Kidney (tissue), 14 donors: ENCODE measurements around the gene CEP112. TPM values are rescaled to one million over a fixed set of nuclear protein-coding genes. Genes with fewer than 3 reads are reported as not detected.

Source experiments
- DNase-seq, 5 donors: peaks; one replicate each; pipeline ENCODE4 v3.0.0-alpha.2; 2013 to 2020
- FAIRE-seq: peaks from 2 replicates; lab custom pipeline; 2012; peaks lifted over from hg19 to GRCh38; lab: Jason Lieb, UNC
- H3K27ac ChIP-seq, 2 donors: one replicate each; pipeline ENCODE4 v1.7.0; 2013; ENCODE audit warnings: low read depth in 2 of 2, low read length in 2 of 2, inconsistent platforms in 1 of 2
- H3K27me3 ChIP-seq: one replicate; pipeline ENCODE4 v1.7.1; 2013; ENCODE audit warnings: low read length, inconsistent platforms; ENCODE audit not compliant: control insufficient read depth, insufficient read depth
- H3K36me3 ChIP-seq, 3 donors: one replicate each; pipeline versions ENCODE4 v1.7.0 to v1.7.1; 2013; ENCODE audit warnings: low read length in 3 of 3, control low read depth in 1 of 3, inconsistent platforms in 1 of 3; ENCODE audit not compliant: insufficient read depth in 3 of 3, control insufficient read depth in 2 of 3
- H3K4me1 ChIP-seq, 3 donors: one replicate each; pipeline versions ENCODE4 v1.7.0 to v1.7.1; 2013; ENCODE audit warnings: low read length in 3 of 3, inconsistent platforms in 1 of 3, low read depth in 1 of 3; ENCODE audit not compliant: control insufficient read depth in 2 of 3, insufficient read depth in 2 of 3
- H3K4me3 ChIP-seq, 3 donors: one replicate each; pipeline versions ENCODE4 v1.7.0 to v1.8.1; 2013; ENCODE audit warnings: low read length in 3 of 3, control low read depth in 1 of 3, inconsistent platforms in 1 of 3
- H3K9ac ChIP-seq, 3 donors: one replicate each; pipeline versions ENCODE4 v1.7.0 to v1.7.1; 2013; ENCODE audit warnings: low read length in 3 of 3, control low read depth in 1 of 3, inconsistent platforms in 1 of 3
- H3K9me3 ChIP-seq, 3 donors: one replicate each; pipeline versions ENCODE4 v1.7.0 to v1.7.1; 2013; ENCODE audit warnings: low read length in 3 of 3, control low read depth in 1 of 3, inconsistent platforms in 1 of 3; ENCODE audit not compliant: control insufficient read depth in 2 of 3, insufficient read depth in 1 of 3
- CTCF ChIP-seq: IDR thresholded peaks from 3 replicates; pipeline ENCODE4 v1.5.1; 2012; ENCODE audit warnings: mild to moderate bottlenecking, moderate library complexity, borderline replicate concordance; ENCODE audit not compliant: insufficient read depth; ENCODE audit errors: extremely low read depth
- intact Hi-C: fragments of 100-400 bp; cut with DNase I; formaldehyde crosslinking; loops from one replicate; pipeline ENCODE4 v1.11.1; 2022
- polyA plus RNA-seq: library from polyadenylated mRNA; stranded (reverse); fragments of 350-450 nt; fragmentation: Illumina TruSeq; extraction: RNeasy Lipid Tissue Mini Kit (QIAGEN cat#74804); gene quantifications from one replicate; pipeline ENCODE4 v1.2.3, GENCODE V29; 2014; ENCODE audit warnings: low read depth, low replicate concordance; ENCODE audit not compliant: insufficient read depth
- total RNA-seq: library from RNA; stranded (reverse); fragmentation: NEBNext Ultra II Directional; extraction: Animal tissue kit (Norgen Biotek cat#: 25700); gene quantifications from one replicate; pipeline ENCODE4 v1.2.1, GENCODE V29; 2021
- donor health status: control.
- donor health status: control.
- donor health status: control.
- donor health status: control.
- donor health status: control.
- donor health status: DM: yes; HTN: yes; CAD: no.
- donor health status: Normal renal cell carcinoma (clear cell type).

The CEP112 gene
- total and polyA plus RNA-seq, 2 donors from 2014 or later, result 17.0 to 27.4 TPM

- H3K36me3 ChIP-seq, result no peaks in the 10 kb centered on the region
- FAIRE-seq, result no peak
- no peak for DNase-seq
- H3K27ac ChIP-seq, result no peak overlapping the region
- H3K27me3 ChIP-seq, result no peaks in the 10 kb centered on the region
- intact Hi-C loops, result no loop called here
- peak overlapping the region in 1 of 3 donors; percentile 32 for H3K4me3 ChIP-seq
- H3K4me1 ChIP-seq, result peaks cover 0 to 2% (median 0%) of the 10 kb centered on the region in 3 donors
- TF ChIP-seq CTCF, result no peak
- no peak overlapping the region for H3K9ac ChIP-seq
- no peaks in the 10 kb centered on the region for H3K9me3 ChIP-seq
These were observed 480.2 kb downstream of the CEP112 start for GRCh38 chr17:65711671-65712276.

GRCh38 chr17:65707780-65708179, 484.2 kb downstream of the CEP112 start:
- FAIRE-seq, result no peak
- Histone ChIP-seq H3K9me3 (no peaks in the 10 kb centered on the region), H3K9ac (no peak overlapping the region), H3K27ac (no peak overlapping the region), H3K4me1 (peaks cover 0 to 1% (median 0%) of the 10 kb centered on the region in 3 donors), H3K36me3 (no peaks in the 10 kb centered on the region), H3K4me3 (no peak overlapping the region), H3K27me3 (no peaks in the 10 kb centered on the region)
- intact Hi-C loops, result no loop called here
- peak in 2 of 5 donors; percentile 23 to 39 for DNase-seq
- no peak for TF ChIP-seq CTCF

GRCh38 chr17:65704731-65705130, 487.2 kb downstream of the CEP112 start:
- no peak overlapping the region for H3K27ac ChIP-seq
- FAIRE-seq (no peak), DNase-seq (no peak)
- intact Hi-C loops, result no loop called here
- no peaks in the 10 kb centered on the region for H3K27me3 ChIP-seq
- H3K9me3 ChIP-seq, result no peaks in the 10 kb centered on the region
- no peak overlapping the region for H3K9ac ChIP-seq
- H3K4me1 ChIP-seq, result no peaks in the 10 kb centered on the region
- no peaks in the 10 kb centered on the region for H3K36me3 ChIP-seq
- TF ChIP-seq CTCF, result no peak
- no peak overlapping the region for H3K4me3 ChIP-seq

- no peak for FAIRE-seq
These were observed 488.0 kb downstream of the CEP112 start for GRCh38 chr17:65703891-65704290.

More at GRCh38 chr17:65703891-65704290, 488.0 kb downstream of the CEP112 start:
- H3K27me3 ChIP-seq, result no peaks in the 10 kb centered on the region
- no peak for DNase-seq
- TF ChIP-seq CTCF, result no peak
- no peak overlapping the region for H3K4me3 ChIP-seq
- intact Hi-C loops, result no loop called here
- H3K9ac ChIP-seq, result no peak overlapping the region
- H3K36me3 ChIP-seq, result no peaks in the 10 kb centered on the region
- no peaks in the 10 kb centered on the region for H3K9me3 ChIP-seq
- H3K27ac ChIP-seq, result no peak overlapping the region
- no peaks in the 10 kb centered on the region for H3K4me1 ChIP-seq
